GM19193 (cell line): Measurements from ENCODE around the gene ETAA1.

Experiments
- POLR2A ChIP-seq: IDR thresholded peaks from 4 replicates; pipeline ENCODE4 v1.6.1; 2011; ENCODE audit not compliant: insufficient read depth, insufficient read length; ENCODE audit errors: extremely low read depth

The ETAA1 gene

DNA sequence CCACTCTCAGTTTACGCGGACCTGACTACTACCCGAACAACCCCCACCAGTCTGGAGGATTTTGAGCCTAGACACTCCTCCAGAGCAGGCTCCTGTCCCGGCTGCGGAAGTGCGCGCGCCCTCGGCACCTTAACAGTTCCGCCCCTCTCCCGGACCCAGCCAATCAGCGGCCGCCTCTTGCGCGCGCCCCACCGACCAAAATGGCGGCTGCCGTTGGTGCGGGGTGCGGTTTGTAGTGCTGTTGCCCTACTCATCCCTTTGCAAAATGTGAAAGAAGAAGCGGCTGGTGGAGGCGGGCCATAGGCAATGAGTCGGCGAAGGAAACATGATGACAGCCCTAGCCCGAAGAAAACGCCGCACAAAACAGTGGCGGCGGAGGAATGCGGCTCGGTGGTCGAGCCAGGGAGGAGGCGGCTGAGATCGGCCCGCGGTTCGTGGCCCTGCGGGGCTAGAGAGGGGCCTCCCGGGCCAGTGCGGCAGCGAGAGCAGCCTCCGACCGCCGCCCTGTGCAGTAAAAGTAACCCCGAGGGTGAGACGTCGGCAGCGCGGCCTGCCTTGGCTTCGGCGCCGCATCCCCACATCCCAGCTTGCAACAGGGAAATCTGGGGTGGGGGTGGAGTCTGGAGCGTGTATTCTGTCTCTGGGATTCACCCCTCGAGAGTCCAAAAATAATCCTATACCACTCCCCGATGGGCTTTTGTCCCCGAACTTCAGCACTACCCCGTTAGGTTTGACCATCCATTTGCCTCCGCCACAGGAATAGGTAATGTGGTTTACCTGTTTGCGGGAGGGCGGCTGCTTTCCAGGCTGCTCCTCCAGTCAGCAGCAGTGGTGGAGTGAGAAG is at the start of gene ETAA1:
Gene ETAA1 (plus strand): TSS at position 191 of the 844 bp plus-strand sequence. CDS start 116 bp downstream, at position 307.
- peak; percentile 89 for TF ChIP-seq POLR2A

DNA sequence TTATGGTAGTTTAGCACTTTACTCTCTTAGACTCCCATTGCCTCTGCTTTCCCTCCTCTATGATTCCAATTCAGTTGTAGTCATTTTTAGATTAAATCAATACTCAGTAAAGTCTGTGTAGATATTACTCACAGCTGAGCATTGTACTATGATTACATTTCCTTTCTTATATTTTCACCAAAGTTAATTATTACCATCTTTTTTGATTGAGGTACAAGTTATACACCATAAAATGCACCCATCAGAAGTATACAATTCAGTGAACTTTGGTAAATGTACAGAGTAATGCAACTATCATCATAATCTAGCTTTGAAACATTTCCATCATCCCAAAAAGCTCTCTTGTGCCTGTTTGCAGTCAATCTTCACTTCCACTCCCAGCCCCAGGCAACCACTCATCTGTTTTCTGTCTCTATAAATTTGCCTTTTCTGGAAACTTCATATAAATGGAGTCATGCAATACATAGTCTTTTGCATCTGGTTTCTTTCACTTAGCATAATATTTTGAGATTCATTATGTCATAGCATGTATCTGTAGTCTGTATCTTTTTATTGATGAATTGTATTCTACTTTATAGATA is 30.2 kb upstream of the ETAA1 start:
- no peak for TF ChIP-seq POLR2A

DNA sequence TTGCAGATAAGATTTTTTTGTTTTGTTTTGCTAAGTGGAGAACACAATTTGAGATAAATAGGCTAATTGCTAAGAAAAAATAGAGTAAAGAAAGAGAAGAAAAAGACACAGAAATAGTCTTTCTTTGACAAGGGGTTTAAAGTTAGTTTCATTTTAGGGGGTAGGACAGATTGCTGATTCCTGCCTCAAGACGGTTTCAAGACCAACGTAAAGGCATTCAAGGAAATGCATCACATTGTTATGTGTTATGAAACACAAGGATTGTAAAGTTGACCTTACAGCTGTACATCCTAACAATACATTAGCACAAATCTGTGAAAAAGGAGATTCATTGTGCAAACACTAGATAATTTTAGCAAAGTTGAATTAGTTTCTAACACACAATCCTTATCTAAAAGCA is 22.7 kb upstream of the ETAA1 start:
- TF ChIP-seq POLR2A: no peak

DNA sequence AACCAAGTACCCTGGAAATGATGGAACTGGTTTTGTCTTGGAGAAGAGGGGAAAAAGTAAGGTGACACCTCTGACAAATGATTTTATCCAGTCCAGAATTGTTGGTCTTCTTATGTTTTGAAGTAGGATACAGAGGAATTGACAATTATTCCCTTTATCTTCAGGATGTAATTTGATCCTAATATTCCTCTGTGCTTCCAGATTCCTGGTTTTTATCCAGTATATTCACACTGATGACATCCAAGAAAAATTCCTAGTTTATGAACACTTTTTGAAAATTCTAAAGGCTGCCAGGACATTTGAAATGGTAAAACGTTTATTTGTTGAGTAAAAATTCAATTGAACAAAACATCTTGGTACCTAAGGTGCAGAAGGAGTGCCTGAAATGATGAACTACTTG is 22.2 kb upstream of the ETAA1 start:
- no peak for TF ChIP-seq POLR2A

DNA sequence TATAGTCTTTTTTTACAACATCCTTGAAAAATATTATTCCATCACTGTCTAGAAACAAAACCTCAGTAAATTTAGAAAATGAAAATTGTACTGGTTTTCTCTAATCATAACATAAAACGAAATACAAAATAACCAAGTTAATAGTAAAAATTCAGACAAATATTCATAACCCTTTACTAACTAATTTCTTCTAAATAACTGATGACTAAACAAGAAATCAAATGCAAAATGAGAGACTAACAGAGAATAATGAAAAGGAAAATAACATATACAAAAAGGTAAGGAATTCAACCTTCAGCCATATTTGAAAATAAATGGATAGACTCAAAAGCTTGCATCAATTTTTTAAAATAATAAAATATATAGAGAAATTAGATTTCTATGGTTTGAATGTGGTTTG is 18.6 kb upstream of the ETAA1 start:
- TF ChIP-seq POLR2A: no peak

DNA sequence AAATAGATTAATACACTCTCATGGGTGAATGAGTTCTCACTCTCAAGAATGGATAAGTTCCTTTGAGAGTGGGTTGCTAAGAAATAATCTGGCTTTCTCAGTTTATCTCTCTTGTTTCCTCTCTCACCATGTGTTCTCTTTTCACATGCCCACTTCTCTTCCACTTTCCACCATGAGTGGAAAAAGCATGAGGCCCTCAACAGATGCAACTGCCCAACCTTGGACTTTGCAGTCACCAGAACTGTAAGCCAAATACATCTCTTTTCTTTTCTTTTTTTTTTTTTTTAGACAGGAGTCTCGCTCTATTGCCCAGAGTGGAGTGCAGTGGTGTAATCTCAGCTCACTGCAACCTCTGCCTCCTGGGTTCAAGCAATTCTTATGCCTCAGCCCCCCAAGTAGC is 18.1 kb upstream of the ETAA1 start:
- no peak for TF ChIP-seq POLR2A

DNA sequence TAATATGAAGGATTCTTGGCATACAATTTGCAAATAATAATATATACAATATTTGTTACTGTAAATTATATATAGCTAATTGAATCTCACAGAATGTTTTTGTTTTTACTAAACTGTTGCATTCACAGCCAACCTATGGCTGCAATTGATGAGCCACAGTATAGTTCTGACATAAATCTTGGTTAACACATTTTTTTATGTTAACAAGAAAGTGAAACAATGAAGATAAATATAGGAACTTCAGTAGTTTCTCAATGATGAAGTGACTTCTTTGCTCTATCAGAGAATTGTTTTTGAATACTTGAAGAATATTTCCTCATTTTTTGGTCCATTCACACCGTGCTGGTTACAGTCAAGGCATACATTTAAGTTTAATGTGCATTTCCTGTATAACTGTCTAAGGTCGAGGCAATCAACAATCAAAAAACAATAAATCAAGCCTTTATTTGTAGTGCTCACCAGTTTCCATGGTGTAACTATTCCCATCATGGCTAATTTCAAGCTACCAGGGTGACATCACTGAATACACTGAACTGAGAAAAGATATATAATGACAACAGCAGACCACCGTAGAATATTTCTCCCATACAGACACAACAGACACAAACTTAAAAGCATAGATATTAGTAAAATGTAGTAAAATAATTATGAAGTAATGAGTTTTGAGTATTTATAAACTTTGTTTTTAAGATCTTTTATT is 12.9 kb upstream of the ETAA1 start:
- TF ChIP-seq POLR2A: no peak

DNA sequence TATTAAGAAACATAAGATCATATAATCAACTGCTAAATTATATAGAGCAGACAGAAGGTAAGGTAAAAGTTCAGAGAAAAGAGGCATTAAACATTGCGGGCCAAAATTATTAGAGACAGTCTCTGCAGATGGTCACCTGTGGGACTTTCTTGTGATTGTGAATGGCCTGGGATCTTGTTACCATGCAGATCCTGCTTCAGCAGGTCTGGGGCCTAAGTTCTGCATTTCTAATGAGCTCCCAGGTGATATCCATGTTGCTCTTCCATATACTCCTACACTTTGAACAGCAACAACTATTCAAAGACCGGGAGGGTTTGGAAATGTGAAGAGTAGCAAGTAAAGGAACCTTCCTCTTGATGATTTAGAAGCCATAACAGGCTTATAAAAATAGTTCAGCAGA is 8.5 kb upstream of the ETAA1 start:
- no peak for TF ChIP-seq POLR2A

DNA sequence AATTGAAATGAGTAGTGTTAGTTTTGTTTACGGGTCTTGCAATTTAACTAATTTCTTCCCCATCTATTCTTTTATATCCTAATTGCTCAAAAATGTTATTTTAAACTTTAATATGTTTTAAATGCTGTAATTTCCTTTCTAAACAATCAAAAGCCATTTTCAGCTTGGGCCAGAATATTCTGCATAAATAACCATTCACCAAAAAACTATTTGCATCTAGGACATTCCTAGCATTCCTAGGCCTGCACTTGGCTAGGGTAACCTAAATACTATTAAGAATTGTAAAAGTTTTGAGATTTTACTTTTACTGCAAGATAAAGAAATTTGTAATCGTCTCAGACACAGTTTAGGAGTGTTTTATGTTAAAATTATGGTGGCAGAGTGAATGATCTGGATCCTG is 7.8 kb upstream of the ETAA1 start:
- TF ChIP-seq POLR2A: no peak

DNA sequence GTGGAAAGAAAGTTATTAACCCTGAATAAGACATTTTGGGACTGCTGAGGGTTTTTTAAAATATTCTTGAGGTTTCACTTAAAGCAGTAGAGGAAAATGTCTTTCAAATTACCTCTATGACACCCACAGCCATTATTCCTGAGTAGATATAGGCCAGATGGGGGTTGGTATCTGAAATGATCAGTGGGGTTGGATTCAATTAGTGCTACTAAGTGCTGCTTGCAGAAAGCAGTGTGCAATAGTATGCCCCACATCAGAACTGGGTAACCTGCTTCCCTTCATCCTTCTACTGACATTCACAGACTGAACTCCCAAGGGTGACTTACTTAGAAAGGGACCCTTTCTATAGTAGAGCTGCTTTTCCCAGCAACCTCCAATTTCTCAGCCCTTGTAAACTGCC is 7.3 kb upstream of the ETAA1 start:
- no peak for TF ChIP-seq POLR2A

DNA sequence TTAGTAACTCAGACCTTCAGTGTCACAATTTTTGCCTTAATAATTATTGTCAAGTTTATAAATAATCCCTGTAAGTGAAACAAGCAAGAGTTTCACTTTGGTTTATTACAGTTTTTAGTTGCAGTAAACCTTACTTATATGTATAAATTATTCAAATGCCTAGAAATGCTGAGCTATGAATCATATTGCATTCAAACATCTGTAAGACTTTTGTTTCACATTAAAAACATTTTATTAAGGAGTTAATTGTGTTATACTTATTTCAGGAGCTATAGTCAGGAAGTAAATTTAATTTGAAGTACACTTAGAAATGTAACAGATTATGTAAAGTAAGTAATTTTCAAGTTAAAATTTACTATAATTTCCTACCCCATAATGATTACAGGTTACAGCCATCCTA is 3.9 kb upstream of the ETAA1 start:
- TF ChIP-seq POLR2A: no peak

DNA sequence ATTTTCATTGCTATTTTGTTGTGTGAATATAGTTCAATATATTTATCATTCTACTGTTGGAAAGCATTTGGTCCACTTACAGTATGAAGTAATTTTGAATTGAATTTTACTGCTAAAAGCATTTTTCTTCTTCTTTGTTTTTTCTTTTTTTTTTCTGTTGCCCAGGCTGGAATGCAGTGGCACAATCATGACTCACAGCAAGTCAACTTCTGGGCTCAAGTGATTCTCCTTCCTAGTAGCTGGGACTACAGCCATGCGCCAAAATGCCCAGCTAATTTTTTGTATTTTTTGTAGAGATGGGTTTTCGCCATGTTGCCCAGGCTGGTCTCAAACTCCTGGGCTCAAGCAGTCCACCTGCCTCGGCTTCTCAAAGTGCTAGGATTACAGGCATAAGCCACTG is 2.4 kb upstream of the ETAA1 start:
- TF ChIP-seq POLR2A: no peak

DNA sequence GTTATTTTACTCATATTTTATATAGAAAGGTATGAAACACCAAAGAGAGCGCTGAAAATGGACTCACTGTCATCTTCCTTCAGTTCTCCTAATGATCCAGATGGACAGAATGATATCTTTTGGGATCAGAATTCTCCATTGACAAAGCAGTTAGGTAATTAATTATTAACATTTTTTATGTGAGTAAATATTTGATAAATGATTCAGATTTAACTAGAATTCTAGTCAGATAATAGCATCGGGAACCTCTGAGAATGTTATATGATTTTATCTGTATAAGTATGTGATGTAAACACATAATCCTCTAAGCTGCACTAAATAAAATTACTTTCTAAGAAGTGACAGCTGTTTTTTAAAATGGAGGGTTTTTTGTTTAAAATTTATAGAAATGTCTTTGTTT is 2.0 kb downstream of the ETAA1 start:
- no peak for TF ChIP-seq POLR2A

DNA sequence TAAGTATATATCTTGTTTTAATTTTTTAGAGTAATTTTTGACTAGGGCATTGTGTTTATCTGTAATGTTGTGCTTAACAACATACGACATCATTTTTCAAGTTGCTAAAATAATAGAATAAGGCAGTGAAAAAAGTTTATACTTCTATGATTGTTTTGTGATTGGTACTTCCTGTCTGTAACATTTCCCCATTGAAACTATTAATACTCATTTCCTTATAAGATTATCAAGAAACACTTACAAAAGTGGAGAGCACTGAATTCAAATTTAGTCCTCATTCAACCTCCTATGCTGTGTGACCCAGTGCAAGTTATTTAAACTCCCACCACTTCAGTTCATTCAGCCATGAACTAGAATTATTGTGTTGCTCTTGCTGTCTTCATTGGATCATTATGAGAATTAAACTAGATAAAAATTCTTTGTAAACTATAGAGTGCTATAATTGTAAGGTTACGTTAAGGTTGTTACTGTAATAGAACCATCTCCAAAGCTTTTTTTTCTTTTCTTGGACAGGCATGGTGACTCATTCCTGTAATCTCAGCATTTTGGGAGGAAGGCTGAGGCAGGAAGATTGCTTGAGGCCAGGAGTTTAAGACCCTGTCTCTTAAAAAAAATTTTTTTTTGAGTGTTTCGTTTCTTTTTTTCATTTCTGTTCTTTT is 2.8 kb downstream of the ETAA1 start:
- no peak for TF ChIP-seq POLR2A

DNA sequence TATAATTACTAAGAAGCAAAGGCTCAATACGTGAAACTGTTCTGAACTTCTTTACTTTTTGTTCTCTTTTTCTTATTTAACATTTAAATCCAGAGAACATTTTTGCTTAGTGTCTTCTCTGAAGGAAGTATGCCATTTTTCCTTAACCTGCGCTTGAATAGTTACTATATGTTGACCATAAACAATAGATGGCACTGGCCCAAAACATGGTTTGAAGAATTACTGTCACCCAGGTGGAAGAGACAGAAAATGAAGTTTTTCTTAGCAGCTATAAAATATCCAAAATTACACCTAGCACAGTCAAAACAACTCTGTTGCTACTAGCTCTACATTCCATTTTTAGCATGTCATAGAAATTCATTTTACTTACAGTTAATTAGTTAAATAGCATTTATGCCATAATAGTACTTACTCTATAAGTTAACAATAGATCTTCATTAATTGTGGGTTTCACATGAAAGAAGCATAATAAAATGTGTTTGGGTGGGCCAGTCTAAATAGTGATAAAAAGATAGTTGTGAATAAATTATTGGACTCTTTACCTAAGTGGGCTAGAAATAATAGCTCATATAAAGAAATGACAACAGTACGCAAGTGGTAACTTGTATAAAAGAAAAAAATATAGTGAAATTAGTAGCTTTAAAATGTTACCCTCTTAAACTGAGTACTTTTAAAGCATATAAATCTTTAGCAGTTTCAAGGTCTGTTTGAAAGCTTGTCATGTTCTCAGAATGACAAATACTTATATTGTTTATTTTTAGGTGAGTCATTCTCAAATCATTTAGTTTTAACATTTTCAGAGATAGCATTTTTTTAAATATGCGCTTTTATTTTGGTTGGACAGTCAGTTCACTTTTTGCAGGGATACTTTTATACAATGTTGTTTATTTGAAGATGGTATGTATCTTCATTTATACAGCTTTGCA is 3.7 kb downstream of the ETAA1 start:
- no peak for TF ChIP-seq POLR2A

DNA sequence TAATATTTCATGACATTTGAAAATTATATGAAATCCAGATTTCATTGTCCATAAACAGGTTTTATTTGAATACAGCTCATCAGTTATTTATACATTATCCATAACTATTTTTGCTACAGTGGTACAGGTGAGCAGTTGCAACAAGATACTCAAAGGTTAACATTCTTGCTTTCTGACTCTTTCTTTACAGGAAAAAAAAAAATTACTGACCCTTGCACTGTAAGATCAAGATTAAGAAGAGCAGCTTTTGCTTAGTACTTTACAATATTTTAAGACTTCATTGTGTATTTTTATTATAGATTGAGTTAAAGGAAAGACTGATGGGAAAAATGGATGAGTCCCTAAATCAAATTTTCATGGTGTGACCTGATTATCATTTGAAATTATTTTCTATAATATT is 11.2 kb downstream of the ETAA1 start:
- no peak for TF ChIP-seq POLR2A
